ENCODE measurements around the gene NARS2.
"Not testable (repeated sequence)": the region's sequence is repeated elsewhere in the genome, so short reads cannot be mapped to it uniquely, and the experiment has no call there.

The NARS2 gene

DNA sequence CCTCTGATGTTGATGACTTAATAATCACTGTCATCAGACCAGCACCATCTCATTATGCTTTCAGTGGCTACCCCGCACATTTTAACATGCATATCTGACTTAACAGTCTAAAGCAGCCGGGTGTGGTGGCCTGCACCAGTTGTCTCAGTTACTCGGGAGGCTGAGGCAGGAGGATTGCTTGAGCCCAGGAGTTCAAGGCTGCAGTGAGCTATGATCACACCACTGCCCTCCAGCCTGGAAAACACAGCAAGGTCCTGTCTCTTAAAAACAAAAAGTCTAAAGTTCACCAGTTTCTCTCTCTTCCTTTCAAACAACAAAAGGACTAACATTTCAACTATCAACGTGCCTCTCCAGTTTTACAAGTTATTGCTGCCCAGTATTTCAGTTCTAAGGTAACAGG is 101.8 kb downstream of the NARS2 start:
- no peak for DNase-seq

DNA sequence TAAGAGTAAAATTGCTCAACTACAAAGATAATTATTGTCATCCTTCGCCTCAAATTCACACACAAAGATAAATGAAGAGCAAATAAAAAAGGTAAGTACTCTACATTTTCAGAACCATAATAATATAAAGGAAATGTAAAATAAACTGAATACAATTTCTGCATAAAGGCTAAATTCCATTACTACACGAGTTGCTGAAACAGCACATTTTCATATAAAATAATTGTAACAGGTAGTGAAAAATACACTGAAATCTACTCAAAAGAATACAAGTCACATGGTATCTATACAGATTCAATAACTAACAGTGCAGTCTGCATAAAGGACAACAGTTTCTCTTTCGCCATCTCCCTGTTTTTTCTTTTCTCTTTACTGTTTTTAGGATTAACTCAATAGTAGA is 102.3 kb downstream of the NARS2 start:
- no peak for DNase-seq

GRCh38 chr11:78470861-78471442 is 103.7 kb downstream of the NARS2 start:
- no peak for DNase-seq

DNA sequence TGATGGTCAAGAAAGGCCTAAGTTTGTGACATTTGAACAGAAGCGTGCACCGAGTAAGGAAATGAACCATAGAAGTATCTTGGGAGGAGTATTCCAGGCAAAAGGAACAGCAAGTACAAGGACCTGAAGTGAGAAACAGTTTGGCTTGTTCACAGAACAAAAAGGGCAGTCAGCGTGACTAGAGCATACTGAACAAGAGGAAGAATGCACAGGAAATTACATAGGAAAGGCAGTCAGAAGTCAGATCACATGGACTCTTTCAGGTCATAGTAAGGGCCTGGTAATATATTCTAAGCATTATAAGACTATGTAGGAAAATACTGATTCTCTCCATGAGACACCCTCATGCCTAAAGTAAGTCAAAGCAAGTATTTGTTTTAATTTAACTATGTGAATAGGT is 104.8 kb downstream of the NARS2 start:
- DNase-seq = no peak

- DNase-seq = no peak
These were observed 106.7 kb downstream of the NARS2 start for GRCh38 chr11:78467931-78468330.

GRCh38 chr11:78467370-78467769 is 107.3 kb downstream of the NARS2 start:
- no peak for DNase-seq

GRCh38 chr11:78465169-78465942 is 109.3 kb downstream of the NARS2 start:
- no peak for DNase-seq

DNA sequence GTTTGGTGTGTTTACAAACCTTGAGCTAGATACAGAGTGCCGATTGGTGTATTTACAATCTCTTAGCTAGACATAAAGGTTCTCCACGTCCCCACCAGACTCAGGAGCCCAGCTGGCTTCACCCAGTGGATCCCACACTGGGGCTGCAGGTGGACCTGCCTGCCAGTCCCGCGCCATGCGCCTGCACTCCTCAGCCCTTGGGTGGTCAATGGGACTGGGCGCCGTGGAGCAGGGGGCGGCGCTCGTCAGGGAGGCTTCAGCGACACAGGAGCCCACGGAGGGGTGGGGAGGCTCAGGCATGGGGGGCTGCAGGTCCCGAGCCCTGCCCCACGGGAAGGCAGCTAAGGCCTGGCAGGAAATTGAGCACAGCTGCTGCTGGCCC is 109.9 kb downstream of the NARS2 start:
- not testable (repeated sequence) for DNase-seq

DNA sequence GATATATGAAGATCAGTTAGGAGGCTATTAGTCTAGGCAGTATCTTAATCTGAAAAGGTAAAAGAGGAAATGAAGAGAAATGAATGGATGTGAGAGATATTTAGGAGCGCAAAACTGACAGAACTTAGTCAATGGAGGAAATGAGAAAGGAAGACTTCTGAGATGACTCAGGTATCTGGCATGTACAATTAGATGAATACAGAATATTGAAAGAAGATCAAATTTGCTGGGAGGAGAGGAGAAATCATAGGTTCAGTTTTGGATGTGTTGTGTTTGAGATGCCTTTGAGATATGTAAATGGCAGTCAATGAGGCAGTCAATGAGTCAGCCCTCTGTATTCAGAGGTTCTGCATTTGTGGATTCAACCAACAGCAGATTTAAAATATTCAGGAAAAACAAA is 114.2 kb downstream of the NARS2 start:
- no peak for DNase-seq

DNA sequence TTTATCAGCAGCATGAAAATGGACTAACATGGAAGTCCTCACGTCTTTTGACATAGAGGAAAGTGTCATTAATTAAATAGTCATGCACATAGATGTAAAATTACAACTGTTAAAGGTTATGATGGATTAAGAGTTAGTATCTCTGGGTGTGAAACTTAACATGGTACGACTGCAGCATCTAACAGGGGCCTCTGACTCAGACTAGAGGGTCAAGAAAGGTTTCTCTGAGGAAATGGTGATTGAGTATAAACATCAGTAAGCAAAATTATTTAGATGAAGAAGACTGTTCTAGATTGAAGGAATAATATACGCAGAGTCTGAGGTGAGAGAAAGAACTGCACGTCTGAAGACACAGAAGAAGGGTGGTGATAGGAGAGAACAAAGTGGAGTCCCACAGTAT is 114.9 kb downstream of the NARS2 start:
- no peak for DNase-seq

GRCh38 chr11:78457448-78457847 is 117.2 kb downstream of the NARS2 start:
- DNase-seq = no peak

DNA sequence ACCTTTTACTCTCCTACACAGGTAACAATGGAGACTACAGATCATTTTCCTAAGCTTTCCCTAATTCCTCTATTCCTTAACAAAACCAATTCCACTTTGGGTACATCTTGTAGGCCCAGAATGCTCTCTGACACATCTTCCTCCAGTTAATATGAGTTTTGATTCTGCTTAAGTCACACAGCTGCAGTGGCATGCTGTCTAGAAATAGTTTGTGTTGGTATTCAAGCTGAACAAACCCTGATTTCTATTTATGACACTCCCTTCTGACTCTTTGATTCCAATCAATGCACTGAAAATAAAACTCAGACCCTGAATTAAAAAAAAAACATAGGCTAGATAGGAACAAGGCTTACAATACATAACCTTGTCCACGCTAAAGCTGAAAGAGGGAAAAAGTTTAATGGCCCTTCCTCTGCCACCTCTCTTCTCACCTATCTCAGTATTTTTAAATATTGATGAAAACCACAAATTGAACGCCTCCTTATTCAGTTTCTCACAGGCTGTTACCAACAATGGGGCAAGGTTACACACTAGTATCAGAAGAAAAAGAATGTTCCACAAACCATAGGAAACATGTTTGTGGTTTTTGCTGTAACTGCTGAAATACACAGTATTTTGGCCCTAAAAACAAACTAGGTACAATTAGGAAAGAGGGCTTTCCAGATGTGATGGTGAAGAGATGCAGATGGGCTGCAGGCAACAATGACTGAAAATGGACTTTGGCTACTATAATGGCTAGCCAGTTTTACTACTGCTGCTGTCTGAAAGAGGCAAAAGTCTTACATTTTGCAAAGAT is 121.3 kb downstream of the NARS2 start:
- DNase-seq = no peak

DNA sequence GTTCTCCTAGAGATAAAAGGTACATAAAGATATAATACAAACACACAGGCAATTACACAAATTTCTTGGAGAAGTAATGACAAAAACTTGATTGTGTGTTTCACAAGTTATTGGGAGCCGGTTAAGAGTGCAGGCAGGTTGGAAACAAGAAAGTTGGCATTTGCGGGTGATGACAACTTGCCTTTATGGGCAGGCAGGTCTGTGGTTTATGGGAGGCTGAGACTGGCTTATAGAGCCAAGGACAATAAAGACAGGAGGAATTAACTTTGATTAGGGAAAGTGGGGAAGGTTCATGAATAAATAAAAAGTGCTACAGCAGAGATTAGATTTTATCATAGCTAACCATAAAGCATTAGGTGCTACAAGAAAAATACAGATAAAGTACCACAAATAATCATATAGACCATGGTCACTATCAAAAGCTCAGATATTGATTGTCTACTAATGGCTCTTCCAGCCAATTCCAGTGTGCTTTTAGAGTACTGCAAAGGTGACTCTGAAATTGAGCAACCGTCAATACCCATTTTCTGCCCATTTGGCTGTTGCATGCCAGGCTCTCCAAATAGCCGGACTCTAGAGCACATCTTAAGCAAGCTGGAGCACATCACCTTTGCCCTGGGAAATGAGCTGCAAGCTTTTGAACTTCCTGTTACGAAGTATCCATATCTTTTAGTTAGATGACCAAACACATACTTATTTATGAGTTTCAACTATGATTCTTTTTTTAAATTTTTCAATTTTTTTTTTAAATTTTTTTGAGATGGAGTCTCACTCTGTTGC is 123.1 kb downstream of the NARS2 start:
- no peak for DNase-seq

DNA sequence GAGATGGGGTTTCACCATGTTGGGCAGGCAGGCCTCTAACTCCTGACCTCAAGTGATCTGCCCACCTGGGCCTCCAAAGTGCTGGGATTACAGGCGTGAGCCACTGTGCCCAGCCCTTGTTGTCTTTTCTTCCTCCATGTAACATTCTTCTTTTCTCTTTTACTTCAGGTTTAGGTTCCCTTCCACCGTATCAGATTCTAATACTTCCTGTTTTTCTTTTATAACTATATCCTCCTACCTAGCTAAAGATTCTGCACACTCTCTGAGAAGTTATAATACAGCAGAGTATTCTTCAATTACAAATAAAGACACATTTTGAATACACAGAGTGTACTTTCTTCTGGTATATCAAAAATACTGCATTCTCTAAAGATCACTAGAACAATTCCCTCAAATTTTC is 123.8 kb downstream of the NARS2 start:
- DNase-seq = no peak

DNA sequence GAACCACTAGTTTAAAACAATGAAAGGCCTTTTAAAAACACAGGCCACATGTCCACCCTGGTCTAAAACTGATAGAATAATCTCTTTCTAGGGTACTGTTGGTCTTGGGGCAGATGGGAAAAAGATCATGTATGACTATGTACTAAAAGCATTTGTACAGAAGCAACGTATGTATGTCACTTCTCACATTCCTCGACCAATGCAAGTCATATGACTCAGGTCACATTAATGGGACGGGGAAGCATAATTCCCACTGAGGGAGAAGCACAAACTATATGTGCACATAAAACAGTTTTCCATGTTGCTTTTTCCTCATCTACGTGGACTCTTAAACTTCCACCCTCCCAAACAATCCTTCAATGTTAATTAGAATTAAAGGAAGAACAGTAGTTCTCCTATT is 124.8 kb downstream of the NARS2 start:
- DNase-seq = no peak

DNA sequence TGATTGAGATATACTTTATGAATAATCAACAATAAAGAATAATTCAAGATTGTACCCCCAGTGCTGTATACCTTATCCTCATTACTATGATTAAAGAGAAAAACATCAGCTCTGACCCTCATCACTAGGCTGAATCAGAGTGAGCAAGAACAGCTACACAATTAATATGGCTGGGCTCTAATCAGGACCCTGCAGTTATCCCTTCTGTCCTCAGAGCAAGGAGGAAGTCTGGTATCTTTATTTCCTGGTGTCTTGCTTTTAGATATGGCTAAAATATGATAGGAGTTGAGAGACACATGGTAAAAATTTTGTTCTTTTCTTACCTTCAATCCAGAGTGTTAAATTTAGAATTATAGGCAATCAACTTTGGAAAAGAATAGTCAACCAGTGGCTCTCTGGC is 128.5 kb downstream of the NARS2 start:
- DNase-seq = no peak

- no peak for DNase-seq
These were observed 129.9 kb downstream of the NARS2 start for GRCh38 chr11:78444726-78445125.

DNA sequence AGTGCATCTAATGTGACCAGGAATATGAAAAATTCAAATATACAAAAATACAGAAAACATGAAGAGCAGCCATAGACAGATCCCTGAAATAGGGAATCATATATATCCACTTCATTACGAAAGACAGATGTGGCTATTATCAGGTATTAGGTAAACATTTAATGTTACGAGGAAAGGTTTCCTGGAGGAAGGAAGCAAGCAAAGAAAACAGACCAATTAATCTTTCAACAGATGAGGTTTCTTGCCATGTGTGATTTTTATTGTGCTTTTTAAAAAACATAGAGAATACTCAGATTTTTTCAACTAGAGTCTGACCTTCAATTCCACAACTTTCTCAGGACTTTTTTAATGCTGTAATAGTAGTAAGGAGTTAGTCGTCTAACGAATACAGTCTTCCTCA is 132.7 kb downstream of the NARS2 start:
- no peak for DNase-seq

GRCh38 chr11:78438298-78438975 is 136.2 kb downstream of the NARS2 start:
- no peak for DNase-seq

DNA sequence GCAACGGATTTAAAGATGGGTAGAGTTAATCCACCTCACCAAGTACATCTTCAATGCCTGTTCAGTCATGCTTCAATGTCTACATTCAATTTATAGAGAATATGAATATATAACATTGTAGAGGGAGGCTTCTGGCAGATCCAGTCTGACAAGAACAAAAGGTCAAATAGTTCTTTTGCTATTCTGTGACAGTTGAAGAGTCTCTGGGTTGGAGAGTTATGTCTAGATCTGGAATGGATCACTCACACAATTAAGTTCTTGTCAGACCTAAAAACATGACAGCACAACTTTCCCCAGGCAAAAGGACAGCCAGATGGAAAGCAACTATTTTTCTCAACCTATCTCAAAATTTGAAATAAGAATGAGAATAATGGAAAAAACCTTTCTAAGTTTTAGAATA is 141.7 kb downstream of the NARS2 start:
- no peak for DNase-seq

- DNase-seq = no peak
These were observed 142.6 kb downstream of the NARS2 start for GRCh38 chr11:78432058-78432515.

GRCh38 chr11:78429660-78430059 is 145.0 kb downstream of the NARS2 start:
- no peak for DNase-seq

- DNase-seq = no peak
These were observed 145.5 kb downstream of the NARS2 start for GRCh38 chr11:78429209-78429608.

Measured in NCI-H2107 (cell line).